ES-I3 (cell line): Measurements from ENCODE around the gene RANGRF.
A peak's percentile ranks its signal among the peaks of the same experiment; 100 is the strongest.
"Not testable (repeated sequence)": the region's sequence is repeated elsewhere in the genome, so short reads cannot be mapped to it uniquely, and the experiment has no call there.

ENCODE experiments used
- H3K36me3 ChIP-seq: 2 replicates; pipeline ENCODE4 v1.6.1; 2013; ENCODE audit warnings: mild to moderate bottlenecking, low read length, control low read depth, moderate library complexity; ENCODE audit not compliant: insufficient read depth
- H3K4me1 ChIP-seq: 2 replicates; pipeline ENCODE4 v1.6.1; 2013; ENCODE audit warnings: mild to moderate bottlenecking, control low read depth, low read length; ENCODE audit not compliant: insufficient read depth
- H3K9ac ChIP-seq: 2 replicates; pipeline ENCODE4 v1.6.1; 2013; ENCODE audit warnings: low read depth, mild to moderate bottlenecking, low read length, moderate library complexity
- H3K9me3 ChIP-seq: 2 replicates; pipeline ENCODE4 v1.6.1; 2013; ENCODE audit warnings: mild to moderate bottlenecking, low read length, moderate library complexity; ENCODE audit not compliant: control insufficient read depth, insufficient read depth

Gene RANGRF, protein sequence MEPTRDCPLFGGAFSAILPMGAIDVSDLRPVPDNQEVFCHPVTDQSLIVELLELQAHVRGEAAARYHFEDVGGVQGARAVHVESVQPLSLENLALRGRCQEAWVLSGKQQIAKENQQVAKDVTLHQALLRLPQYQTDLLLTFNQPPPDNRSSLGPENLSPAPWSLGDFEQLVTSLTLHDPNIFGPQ

DNA sequence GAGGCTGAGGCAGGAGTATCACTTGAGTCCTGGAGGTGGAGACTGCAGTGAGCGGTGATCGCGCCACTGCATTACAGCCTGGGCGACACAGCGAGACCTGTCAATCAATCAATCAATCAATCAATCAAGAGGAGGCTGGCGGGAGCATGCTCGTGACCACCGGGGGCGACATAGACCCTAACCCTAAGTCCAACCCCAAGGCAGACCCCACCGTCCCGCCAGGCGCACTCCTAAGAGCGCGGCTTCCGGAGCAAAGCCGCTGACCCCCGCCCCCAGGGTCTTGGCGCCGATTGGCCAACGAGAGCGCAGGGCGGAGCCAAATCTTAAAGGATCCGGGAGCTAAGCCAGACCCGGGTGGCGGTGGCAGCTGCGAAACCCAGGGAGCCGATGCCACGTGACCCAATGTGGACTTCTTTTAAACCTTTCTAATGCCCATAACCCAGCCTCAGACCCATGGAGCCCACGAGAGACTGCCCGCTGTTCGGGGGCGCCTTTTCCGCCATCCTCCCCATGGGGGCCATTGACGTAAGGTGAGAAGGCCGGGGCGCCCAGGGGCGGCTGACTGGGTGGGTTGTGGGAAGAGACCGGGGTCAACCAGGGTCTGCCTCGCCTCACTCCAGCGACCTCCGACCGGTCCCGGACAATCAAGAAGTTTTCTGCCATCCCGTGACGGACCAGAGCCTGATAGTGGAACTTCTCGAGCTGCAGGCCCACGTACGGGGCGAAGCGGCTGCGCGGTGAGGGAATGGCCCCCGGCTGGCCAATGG, at the start of gene RANGRF:
Gene RANGRF, plus strand, starts transcription at position 335 of the 767 bp plus-strand sequence. Its CDS starts 119 bp downstream, at position 454.
- no peaks in the 10 kb centered on the region for H3K9me3 ChIP-seq
- peaks cover 9% of the 10 kb centered on the region; the same call in 1 of the 2 replicates for H3K4me1 ChIP-seq
- no peaks in the 10 kb centered on the region for H3K36me3 ChIP-seq
- H3K9ac ChIP-seq, result peak within 1 kb of the TSS; percentile 86

DNA sequence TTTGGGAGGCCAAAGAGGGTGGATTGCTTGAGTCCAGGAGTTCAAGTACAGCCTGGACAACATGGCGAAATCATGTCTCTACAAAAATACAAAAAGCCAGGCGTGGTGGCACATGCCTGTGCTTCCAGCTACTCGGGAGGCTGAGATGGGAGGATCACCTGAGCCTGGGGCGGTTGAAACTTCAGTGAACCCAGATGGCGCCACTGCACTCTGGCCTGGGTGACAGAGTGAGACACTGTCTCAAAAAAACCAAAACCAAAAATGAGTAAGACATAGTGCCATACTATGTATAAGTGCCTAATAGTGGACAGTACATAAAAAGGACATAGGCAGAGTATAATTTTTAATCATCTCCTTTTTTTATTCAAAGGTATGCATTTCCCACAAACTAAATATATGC, 44.6 kb upstream of the RANGRF start:
- Histone ChIP-seq H3K4me1 (no peaks in the 10 kb centered on the region), H3K36me3 (no peaks in the 10 kb centered on the region; the same call in 1 of the 2 replicates), H3K9me3 (no peaks in the 10 kb centered on the region), H3K9ac (no peak overlapping the region)

DNA sequence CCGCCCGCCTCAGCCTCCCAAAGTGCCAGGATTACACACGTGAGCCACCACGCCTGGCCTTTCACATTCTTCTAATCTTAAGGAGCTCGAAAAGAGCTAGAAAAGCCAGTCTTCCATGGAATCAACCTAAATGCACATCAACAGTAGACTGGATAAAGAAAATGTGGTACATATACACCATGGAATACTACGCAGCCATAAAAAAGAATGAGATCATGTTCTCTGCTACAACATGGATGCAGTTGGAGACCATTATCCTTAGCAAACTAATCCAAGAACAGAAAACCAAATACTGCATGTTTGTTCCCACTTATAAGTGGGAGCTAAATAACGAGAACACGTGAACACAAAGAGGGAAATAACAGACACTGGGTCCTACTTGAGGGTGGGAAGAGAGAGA, 43.7 kb upstream of the RANGRF start:
- Histone ChIP-seq H3K4me1 (no peaks in the 10 kb centered on the region; the same call in 1 of the 2 replicates), H3K9ac (no peak overlapping the region), H3K9me3 (no peaks in the 10 kb centered on the region), H3K36me3 (no peaks in the 10 kb centered on the region; the same call in 1 of the 2 replicates)

DNA sequence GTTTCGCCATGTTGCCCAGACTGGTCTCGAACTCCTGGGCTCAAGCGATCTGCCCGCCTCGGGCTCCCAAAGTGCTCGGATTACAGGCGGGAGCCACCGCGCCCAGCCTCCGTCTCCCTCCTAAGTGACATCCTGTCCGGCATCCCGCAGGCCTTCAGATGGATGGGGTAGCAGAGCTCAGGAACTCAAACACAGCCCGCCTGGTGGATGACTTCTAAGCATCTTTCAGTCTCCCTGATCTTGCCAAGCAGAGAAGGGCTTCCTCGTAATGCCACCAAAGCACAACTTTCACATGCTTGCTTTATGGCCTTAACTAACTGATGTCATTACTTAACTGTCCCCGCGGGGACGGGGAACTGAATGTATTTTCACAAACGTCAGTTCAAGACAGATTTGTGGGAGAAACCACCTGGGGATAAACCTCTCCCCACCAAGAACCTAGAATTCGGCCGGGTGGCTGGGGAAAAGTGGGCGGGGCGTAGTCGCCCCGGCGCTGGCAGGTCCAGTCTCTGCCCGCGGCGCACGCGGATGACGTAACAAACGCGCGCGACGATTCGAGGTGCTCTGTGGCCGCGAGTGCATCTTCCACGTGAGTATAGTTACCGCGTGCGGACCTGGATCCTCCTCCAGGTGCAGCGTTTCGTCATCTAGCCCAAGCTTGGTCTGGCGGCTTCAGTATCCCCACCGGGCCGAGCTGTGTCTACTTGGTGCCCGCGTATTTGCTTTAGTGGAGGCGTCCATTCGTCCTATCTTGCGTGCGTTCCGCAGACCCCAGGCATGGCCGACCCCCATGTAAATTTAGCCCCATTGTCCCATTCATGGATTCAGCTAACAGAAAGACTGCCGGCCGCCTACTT, 39.5 kb upstream of the RANGRF start, which contains the start of gene PFAS:
Gene PFAS, plus strand, starts transcription at position 539 of the 857 bp plus-strand sequence. CDS start 4,649 bp downstream, outside the sequence.
- Histone ChIP-seq H3K9me3 (no peaks in the 10 kb centered on the region), H3K36me3 (peaks cover under 1% of the 10 kb centered on the region; the same call in 1 of the 2 replicates), H3K4me1 (peaks cover 6% of the 10 kb centered on the region), H3K9ac (peak within 1 kb of the TSS; percentile 78)

DNA sequence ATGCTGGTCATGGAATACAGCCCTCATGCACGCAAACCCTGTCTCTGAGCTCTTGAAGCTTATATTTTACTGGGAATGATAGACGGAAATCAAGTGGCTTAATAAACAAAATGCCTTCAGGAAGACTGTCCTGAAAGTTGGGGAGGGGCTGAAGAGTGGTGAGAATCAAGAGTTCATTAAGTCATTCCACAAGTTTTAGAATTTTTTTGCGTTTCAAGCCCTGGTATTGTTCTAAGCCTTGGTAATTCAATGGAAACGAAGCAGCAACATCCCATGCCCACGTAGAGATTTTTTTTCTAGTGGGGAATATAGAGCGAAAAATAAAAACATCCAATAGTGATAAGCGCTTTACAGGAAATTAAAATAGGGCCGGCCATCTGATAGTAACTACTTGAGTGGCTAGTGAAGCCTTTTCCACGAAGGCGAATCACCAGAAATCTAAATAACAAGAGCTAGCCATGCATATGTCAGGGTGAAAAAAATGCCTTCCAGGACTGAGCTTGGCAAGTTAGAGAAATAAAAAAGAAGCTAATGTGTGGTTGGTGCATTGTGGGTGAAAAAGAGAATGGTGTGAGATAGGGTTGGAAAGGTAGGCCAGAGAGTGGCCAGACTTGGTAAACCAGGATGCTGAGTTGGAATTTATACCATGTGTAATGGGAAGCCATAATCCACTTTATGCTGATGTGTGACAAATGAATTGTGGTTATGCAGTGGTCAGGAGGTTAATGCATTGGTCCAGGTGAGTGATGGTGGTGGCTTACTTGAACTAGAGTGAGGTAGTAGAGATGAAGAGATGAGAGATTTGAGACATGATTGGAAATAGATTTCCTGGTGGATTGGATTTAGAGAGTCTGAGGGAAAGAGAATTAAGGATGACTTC, 38.6 kb upstream of the RANGRF start:
- H3K9ac ChIP-seq, result peak overlapping the region; percentile 78
- H3K4me1 ChIP-seq, result peaks cover 6% of the 10 kb centered on the region
- peaks cover 2% of the 10 kb centered on the region; the same call in 1 of the 2 replicates for H3K36me3 ChIP-seq
- H3K9me3 ChIP-seq, result no peaks in the 10 kb centered on the region

DNA sequence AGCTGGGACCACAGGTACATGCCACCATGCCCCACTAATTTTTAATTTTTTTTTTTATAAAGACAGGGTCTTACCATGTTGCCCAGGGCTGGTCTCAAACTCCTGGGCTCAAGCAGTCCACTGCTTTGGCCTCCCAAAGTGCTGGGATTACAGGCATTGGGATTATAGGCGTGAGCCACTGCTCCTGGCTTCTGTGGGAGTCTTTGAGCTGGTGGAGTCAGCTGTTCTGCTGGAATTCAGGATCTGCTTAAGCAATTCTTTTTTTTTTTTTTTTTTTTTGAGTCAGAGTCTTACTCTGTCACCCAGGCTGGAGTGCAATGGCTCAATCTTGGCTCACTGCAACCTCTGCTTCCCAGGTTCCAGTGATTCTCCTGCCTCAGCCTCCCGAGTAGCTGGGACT, 37.1 kb upstream of the RANGRF start:
- not testable (repeated sequence) for H3K4me1 ChIP-seq, H3K9ac ChIP-seq, H3K9me3 ChIP-seq
- H3K36me3 ChIP-seq, result peaks cover 15% of the 10 kb centered on the region

DNA sequence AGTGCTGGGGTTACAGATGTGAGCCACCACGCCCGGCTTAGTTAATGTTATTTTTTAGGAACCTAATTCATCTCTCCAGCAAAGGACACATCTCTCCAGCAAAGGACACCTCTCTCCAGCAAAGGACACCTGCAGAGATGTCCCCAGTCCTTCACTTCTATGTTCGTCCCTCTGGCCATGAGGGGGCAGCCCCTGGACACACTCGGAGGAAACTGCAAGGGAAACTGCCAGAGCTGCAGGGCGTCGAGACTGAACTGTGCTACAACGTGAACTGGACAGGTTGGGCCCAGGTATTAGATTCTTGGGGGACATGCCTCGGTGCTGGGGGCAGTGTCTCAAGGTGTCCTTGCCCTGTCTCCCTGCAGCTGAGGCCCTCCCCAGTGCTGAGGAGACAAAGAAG, 34.7 kb upstream of the RANGRF start:
- no peaks in the 10 kb centered on the region for H3K9me3 ChIP-seq
- peaks cover 24% of the 10 kb centered on the region for H3K36me3 ChIP-seq
- H3K4me1 ChIP-seq, result peaks cover 6% of the 10 kb centered on the region
- H3K9ac ChIP-seq, result no peak overlapping the region

DNA sequence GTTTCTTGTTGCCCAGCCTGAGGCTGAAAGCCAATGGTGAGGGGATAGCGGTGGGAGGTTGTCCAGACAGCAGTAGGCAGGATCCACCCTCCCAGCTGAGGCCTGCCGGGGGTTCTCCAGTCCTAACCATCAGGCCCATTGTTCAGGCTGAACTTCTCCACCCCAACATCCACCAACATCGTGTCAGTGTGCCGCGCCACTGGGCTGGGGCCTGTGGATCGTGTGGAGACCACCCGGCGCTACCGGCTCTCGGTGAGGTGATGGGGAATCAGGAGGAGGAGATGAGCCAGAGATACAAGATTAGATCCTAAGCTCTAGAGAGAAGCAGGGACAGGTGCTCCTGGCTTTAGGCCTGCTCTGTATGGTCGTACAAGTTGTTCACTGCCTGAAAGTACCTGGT, 33.6 kb upstream of the RANGRF start:
- Histone ChIP-seq H3K9ac (no peak overlapping the region), H3K4me1 (peaks cover 6% of the 10 kb centered on the region), H3K36me3 (peaks cover 33% of the 10 kb centered on the region), H3K9me3 (no peaks in the 10 kb centered on the region)

DNA sequence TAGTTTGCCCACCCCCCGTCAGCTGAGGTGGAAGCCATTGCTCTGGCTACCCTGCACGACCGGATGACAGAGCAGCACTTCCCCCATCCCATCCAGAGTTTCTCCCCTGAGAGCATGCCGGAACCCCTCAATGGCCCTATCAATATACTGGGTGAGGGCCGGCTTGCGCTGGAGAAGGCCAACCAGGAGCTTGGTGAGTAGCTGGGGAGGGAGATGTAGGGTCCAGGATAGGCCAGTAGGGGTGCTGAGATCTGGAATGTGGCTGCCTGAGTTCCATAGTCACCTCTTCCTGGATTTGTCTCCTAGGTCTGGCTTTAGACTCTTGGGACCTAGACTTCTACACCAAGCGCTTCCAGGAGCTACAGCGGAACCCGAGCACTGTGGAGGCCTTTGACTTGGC, 33.0 kb upstream of the RANGRF start:
- Histone ChIP-seq H3K4me1 (peaks cover under 1% of the 10 kb centered on the region; the same call in 1 of the 2 replicates), H3K9me3 (no peaks in the 10 kb centered on the region), H3K36me3 (peaks cover 37% of the 10 kb centered on the region), H3K9ac (no peak overlapping the region)

DNA sequence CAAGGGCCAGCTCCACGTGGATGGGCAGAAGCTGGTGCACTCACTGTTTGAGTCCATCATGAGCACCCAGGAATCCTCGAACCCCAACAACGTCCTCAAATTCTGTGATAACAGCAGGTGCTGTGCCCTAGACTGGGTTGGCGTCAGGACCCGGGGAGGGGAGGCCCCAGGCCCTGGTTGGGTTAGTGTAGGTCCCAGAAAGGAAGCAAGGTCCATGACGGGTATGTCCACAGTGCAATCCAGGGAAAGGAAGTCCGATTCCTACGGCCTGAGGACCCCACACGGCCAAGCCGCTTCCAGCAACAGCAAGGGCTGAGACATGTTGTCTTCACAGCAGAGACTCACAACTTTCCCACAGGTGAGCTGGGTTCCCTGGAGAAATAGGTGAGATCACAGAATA, 32.2 kb upstream of the RANGRF start:
- Histone ChIP-seq H3K9me3 (no peaks in the 10 kb centered on the region), H3K4me1 (no peaks in the 10 kb centered on the region), H3K9ac (no peak overlapping the region), H3K36me3 (peaks cover 38% of the 10 kb centered on the region)

DNA sequence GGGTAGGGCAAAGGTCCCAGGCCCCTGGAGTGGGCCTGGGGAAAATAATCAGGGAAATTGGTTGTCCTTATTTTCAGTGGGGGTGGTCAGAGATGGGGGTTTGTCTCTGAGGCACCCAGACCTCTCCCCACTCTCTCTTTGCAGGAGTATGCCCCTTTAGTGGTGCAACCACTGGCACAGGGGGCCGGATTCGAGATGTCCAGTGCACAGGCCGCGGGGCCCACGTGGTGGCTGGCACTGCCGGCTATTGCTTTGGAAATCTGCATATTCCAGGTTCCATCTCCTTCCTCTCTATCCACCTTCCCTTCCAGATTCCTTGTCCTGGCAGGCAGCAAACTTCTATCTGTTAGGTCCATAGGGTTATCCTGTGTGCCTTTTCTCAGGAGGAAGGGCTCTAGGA, 31.8 kb upstream of the RANGRF start:
- H3K36me3 ChIP-seq, result peaks cover 38% of the 10 kb centered on the region
- no peaks in the 10 kb centered on the region for H3K9me3 ChIP-seq
- H3K9ac ChIP-seq, result no peak overlapping the region
- H3K4me1 ChIP-seq, result no peaks in the 10 kb centered on the region

DNA sequence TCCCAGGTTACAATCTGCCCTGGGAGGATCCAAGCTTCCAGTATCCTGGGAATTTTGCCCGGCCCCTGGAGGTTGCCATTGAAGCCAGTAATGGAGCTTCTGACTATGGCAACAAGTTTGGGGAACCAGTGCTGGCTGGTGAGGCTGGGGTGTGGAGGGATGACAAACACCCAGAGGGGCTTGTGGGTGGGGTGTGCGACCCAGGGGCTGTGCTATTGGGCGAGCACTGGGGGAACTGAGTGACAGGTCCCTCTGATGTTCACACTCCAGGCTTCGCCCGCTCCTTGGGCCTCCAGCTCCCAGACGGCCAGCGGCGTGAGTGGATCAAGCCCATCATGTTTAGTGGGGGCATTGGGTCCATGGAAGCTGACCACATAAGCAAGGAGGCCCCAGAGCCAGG, 30.7 kb upstream of the RANGRF start:
- H3K9ac ChIP-seq, result no peak overlapping the region
- H3K4me1 ChIP-seq, result no peaks in the 10 kb centered on the region
- H3K9me3 ChIP-seq, result no peaks in the 10 kb centered on the region
- H3K36me3 ChIP-seq, result peaks cover 40% of the 10 kb centered on the region

DNA sequence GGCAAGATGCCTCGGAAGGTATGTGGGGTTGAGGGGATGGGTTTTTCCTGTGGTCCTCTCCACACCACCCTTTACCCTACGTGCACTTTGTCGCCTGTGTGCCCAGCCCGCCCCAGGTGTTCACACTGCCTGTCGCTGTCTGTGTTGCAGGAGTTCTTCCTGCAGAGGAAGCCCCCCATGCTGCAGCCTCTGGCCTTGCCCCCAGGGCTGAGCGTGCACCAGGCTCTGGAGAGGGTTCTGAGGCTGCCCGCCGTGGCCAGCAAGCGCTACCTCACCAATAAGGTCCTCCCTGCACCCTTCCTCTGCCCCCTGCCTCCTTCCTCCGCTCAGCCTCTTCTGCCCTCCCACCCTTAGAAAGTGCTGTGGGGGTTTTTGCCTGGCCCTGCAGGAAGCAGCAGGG, 24.1 kb upstream of the RANGRF start:
- H3K4me1 ChIP-seq, result no peaks in the 10 kb centered on the region
- no peak overlapping the region for H3K9ac ChIP-seq
- H3K9me3 ChIP-seq, result no peaks in the 10 kb centered on the region
- H3K36me3 ChIP-seq, result peaks cover 28% of the 10 kb centered on the region
